ENCODE measurements around the gene USP35. TPM values are rescaled to one million over a fixed set of nuclear protein-coding genes. Genes with fewer than 3 reads are reported as not detected.
"Not testable (repeated sequence)": the region's sequence is repeated elsewhere in the genome, so short reads cannot be mapped to it uniquely, and the experiment has no call there.

Gene USP35
- total and polyA plus RNA-seq, 5 donors: 7.5 to 16.6 (median 11.5) TPM

- peaks cover 16% of the 10 kb centered on the region for H3K4me1 ChIP-seq (ENCODE audit: control insufficient read depth, insufficient read depth, low read length)
- ATAC-seq (no peak), DNase-seq (no peak)
- no peaks in the 10 kb centered on the region for H3K27me3 ChIP-seq (ENCODE audit: control insufficient read depth, insufficient read depth)
- H3K9me3 ChIP-seq (ENCODE audit: control insufficient read depth, low read length): no peaks in the 10 kb centered on the region
- intact Hi-C loops (cut with DNase I): no loop called here
- H3K4me3 ChIP-seq (ENCODE audit: low read length): no peak overlapping the region
- 80% methylated on average over 7 of the region's 7 CpGs for WGBS
- H3K27ac ChIP-seq (ENCODE audit: low read length): peak overlapping the region; percentile 25
Observed at GRCh38 chr11:78170874-78171549, 17.7 kb upstream of the USP35 start.

GRCh38 chr11:78171951-78172350, 16.8 kb upstream of the USP35 start:
- intact Hi-C loops (cut with DNase I): no loop called here
- ATAC-seq: no peak
- peaks cover 16% of the 10 kb centered on the region for H3K4me1 ChIP-seq (ENCODE audit: control insufficient read depth, insufficient read depth, low read length)
- no peak for DNase-seq
- no peaks in the 10 kb centered on the region for H3K27me3 ChIP-seq (ENCODE audit: control insufficient read depth, insufficient read depth)
- WGBS: 93% methylated on average over 6 of the region's 6 CpGs
- H3K27ac ChIP-seq (ENCODE audit: low read length): no peak overlapping the region
- no peak overlapping the region for H3K4me3 ChIP-seq (ENCODE audit: low read length)
- H3K9me3 ChIP-seq (ENCODE audit: control insufficient read depth, low read length): no peaks in the 10 kb centered on the region

GRCh38 chr11:78175862-78176261, 12.9 kb upstream of the USP35 start:
- intact Hi-C loops (cut with DNase I): not testable (repeated sequence)

GRCh38 chr11:78176605-78177141, 12.0 kb upstream of the USP35 start:
- H3K4me1 ChIP-seq (ENCODE audit: control insufficient read depth, insufficient read depth, low read length): peaks cover 3% of the 10 kb centered on the region
- H3K9me3 ChIP-seq (ENCODE audit: control insufficient read depth, low read length): no peaks in the 10 kb centered on the region
- 95% methylated on average over 10 of the region's 10 CpGs for WGBS
- no peak overlapping the region for H3K4me3 ChIP-seq (ENCODE audit: low read length)
- DNase-seq: no peak
- intact Hi-C loops (cut with DNase I): no loop called here
- ATAC-seq: no peak
- no peaks in the 10 kb centered on the region for H3K27me3 ChIP-seq (ENCODE audit: control insufficient read depth, insufficient read depth)
- no peak overlapping the region for H3K27ac ChIP-seq (ENCODE audit: low read length)

More at GRCh38 chr11:78175862-78176261, 12.9 kb upstream of the USP35 start:
- not testable (repeated sequence) for H3K27ac ChIP-seq (ENCODE audit: low read length); ATAC-seq; H3K9me3 ChIP-seq (ENCODE audit: control insufficient read depth, low read length); H3K27me3 ChIP-seq (ENCODE audit: control insufficient read depth, insufficient read depth); DNase-seq; H3K4me3 ChIP-seq (ENCODE audit: low read length); H3K4me1 ChIP-seq (ENCODE audit: control insufficient read depth, insufficient read depth, low read length)
- WGBS: 97% methylated on average over 3 of the region's 3 CpGs

- Histone ChIP-seq H3K27me3 (ENCODE audit: control insufficient read depth, insufficient read depth) (no peaks in the 10 kb centered on the region), H3K4me3 (ENCODE audit: low read length) (no peak overlapping the region), H3K9me3 (ENCODE audit: control insufficient read depth, low read length) (no peaks in the 10 kb centered on the region), H3K4me1 (ENCODE audit: control insufficient read depth, insufficient read depth, low read length) (peaks cover 3% of the 10 kb centered on the region), H3K27ac (ENCODE audit: low read length) (no peak overlapping the region)
- intact Hi-C loops (cut with DNase I): no loop called here
- 88% methylated on average over 7 of the region's 7 CpGs for WGBS
- ATAC-seq (no peak), DNase-seq (no peak)
Observed at GRCh38 chr11:78177216-78177615, 11.5 kb upstream of the USP35 start.

GRCh38 chr11:78179459-78180071, 9.2 kb upstream of the USP35 start:
- ATAC-seq (peak in 1 of 2 donors; percentile 51), DNase-seq (peak in 1 of 3 donors; percentile 24)
- intact Hi-C loops (cut with DNase I): no loop called here
- WGBS: 90% methylated on average over 7 of the region's 7 CpGs
- H3K27ac ChIP-seq (ENCODE audit: low read length): no peak overlapping the region
- no peaks in the 10 kb centered on the region for H3K27me3 ChIP-seq (ENCODE audit: control insufficient read depth, insufficient read depth)
- no peak overlapping the region for H3K4me3 ChIP-seq (ENCODE audit: low read length)
- peaks cover 3% of the 10 kb centered on the region for H3K4me1 ChIP-seq (ENCODE audit: control insufficient read depth, insufficient read depth, low read length)
- H3K9me3 ChIP-seq (ENCODE audit: control insufficient read depth, low read length): no peaks in the 10 kb centered on the region

GRCh38 chr11:78180751-78181150, 8.0 kb upstream of the USP35 start:
- intact Hi-C loops (cut with DNase I): no loop called here

GRCh38 chr11:78181185-78181584, 7.5 kb upstream of the USP35 start:
- Histone ChIP-seq H3K4me1 (ENCODE audit: control insufficient read depth, insufficient read depth, low read length) (peaks cover 3% of the 10 kb centered on the region), H3K27me3 (ENCODE audit: control insufficient read depth, insufficient read depth) (no peaks in the 10 kb centered on the region), H3K27ac (ENCODE audit: low read length) (no peak overlapping the region), H3K9me3 (ENCODE audit: control insufficient read depth, low read length) (no peaks in the 10 kb centered on the region), H3K4me3 (ENCODE audit: low read length) (no peak overlapping the region)
- intact Hi-C loops (cut with DNase I): no loop called here
- 77% methylated on average over 2 of the region's 2 CpGs for WGBS
- DNase-seq: no peak
- no peak for ATAC-seq

More at GRCh38 chr11:78180751-78181150, 8.0 kb upstream of the USP35 start:
- H3K9me3 ChIP-seq (ENCODE audit: control insufficient read depth, low read length): no peaks in the 10 kb centered on the region
- DNase-seq: no peak
- no peaks in the 10 kb centered on the region for H3K27me3 ChIP-seq (ENCODE audit: control insufficient read depth, insufficient read depth)
- H3K27ac ChIP-seq (ENCODE audit: low read length): no peak overlapping the region
- peaks cover 3% of the 10 kb centered on the region for H3K4me1 ChIP-seq (ENCODE audit: control insufficient read depth, insufficient read depth, low read length)
- 95% methylated on average over 4 of the region's 4 CpGs for WGBS
- ATAC-seq: no peak
- H3K4me3 ChIP-seq (ENCODE audit: low read length): no peak overlapping the region

- Histone ChIP-seq H3K4me3 (ENCODE audit: low read length) (peak overlapping the region; percentile 84), H3K4me1 (ENCODE audit: control insufficient read depth, insufficient read depth, low read length) (peaks cover 9% of the 10 kb centered on the region), H3K27me3 (ENCODE audit: control insufficient read depth, insufficient read depth) (no peaks in the 10 kb centered on the region), H3K27ac (ENCODE audit: low read length) (peak overlapping the region; percentile 68), H3K9me3 (ENCODE audit: control insufficient read depth, low read length) (no peaks in the 10 kb centered on the region)
- ATAC-seq: no peak
- WGBS: 17% methylated on average over 31 of the region's 31 CpGs
- intact Hi-C loops (cut with DNase I): no loop called here
- DNase-seq: no peak
Observed at GRCh38 chr11:78187366-78188285, 1.1 kb upstream of the USP35 start.

- H3K27me3 ChIP-seq (ENCODE audit: control insufficient read depth, insufficient read depth): no peaks in the 10 kb centered on the region
- intact Hi-C loops (cut with DNase I): no loop called here
- H3K27ac ChIP-seq (ENCODE audit: low read length): no peak overlapping the region
- WGBS: 24% methylated on average over 18 of the region's 18 CpGs
- no peaks in the 10 kb centered on the region for H3K9me3 ChIP-seq (ENCODE audit: control insufficient read depth, low read length)
- H3K4me1 ChIP-seq (ENCODE audit: control insufficient read depth, insufficient read depth, low read length): peaks cover 9% of the 10 kb centered on the region
- DNase-seq (peak in 1 of 3 donors; percentile 48), ATAC-seq (no peak)
- peak overlapping the region; percentile 84 for H3K4me3 ChIP-seq (ENCODE audit: low read length)
Observed at GRCh38 chr11:78189174-78189724, 530 bp downstream of the USP35 start.
